Upper lobe of right lung (tissue), 1 donor: ENCODE measurements around the gene UBR2. TPM values are rescaled to one million over a fixed set of nuclear protein-coding genes. Genes with fewer than 3 reads are reported as not detected.

Experiments
- ATAC-seq: fragments of 200-7000 bp; cut with Tn5 transposase; one replicate; pipeline ENCODE4 v1.9.1; 2020; ENCODE audit warnings: mild to moderate bottlenecking, moderate library complexity
- DNase-seq: peaks from one replicate; pipeline ENCODE4 v3.0.0-alpha.2; 2020
- H3K27ac ChIP-seq: fragments of 200-600 bp; one replicate; pipeline ENCODE4 v1.8.0; 2022
- H3K27me3 ChIP-seq: fragments of 200-600 bp; one replicate; pipeline ENCODE4 v1.8.0; 2022; ENCODE audit warnings: mild to moderate bottlenecking
- H3K36me3 ChIP-seq: fragments of 200-600 bp; one replicate; pipeline ENCODE4 v1.8.0; 2022
- H3K4me1 ChIP-seq: fragments of 200-600 bp; one replicate; pipeline ENCODE4 v1.8.0; 2022
- H3K4me3 ChIP-seq: fragments of 200-600 bp; one replicate; pipeline ENCODE4 v1.8.0; 2022; ENCODE audit warnings: mild to moderate bottlenecking
- H3K9me3 ChIP-seq: fragments of 200-600 bp; one replicate; pipeline ENCODE4 v1.8.0; 2022
- intact Hi-C: fragments of 100-400 bp; cut with DNase I; formaldehyde crosslinking; loops from one replicate; pipeline ENCODE4 v1.11.0; 2022
- long read RNA-seq: library from polyadenylated mRNA; unstranded; transcript quantifications from one replicate; pipeline ENCODE4 v2.0.0, GENCODE V29; 2021
- total RNA-seq: library from RNA; stranded (reverse); fragmentation: NEBNext Ultra II Directional; extraction: Animal tissue kit (Norgen Biotek cat#: 25700); gene quantifications from one replicate; pipeline ENCODE4 v1.2.1, GENCODE V29; 2021
- TF ChIP-seq, protein P1 (sequence below): fragments of 200-600 bp; IDR thresholded peaks from one replicate; pipeline ENCODE4 v1.8.0; 2022; ENCODE audit warnings: antibody characterized with exemption
- donor health status: DM: no; HTN: yes; CAD: no; lungs with severe emphysema.

The UBR2 gene
- 36.6 TPM for total RNA-seq
- long read RNA-seq, full-length matches to known transcripts, result 8 of 29 reads
- long read RNA-seq, partial matches to known transcripts, result 9 of 29 reads
- long read RNA-seq, other reads (novel, unspliced or antisense), result 12 of 29 reads

- Histone ChIP-seq H3K27ac (peak within 1 kb of the TSS; percentile 97), H3K27me3 (no peaks in the 10 kb centered on the region), H3K36me3 (no peaks in the 10 kb centered on the region), H3K4me3 (peak within 1 kb of the TSS; percentile 80), H3K4me1 (peaks cover 22% of the 10 kb centered on the region), H3K9me3 (no peaks in the 10 kb centered on the region)
- peak; percentile 98 for ATAC-seq
- TF ChIP-seq, protein P1, sequence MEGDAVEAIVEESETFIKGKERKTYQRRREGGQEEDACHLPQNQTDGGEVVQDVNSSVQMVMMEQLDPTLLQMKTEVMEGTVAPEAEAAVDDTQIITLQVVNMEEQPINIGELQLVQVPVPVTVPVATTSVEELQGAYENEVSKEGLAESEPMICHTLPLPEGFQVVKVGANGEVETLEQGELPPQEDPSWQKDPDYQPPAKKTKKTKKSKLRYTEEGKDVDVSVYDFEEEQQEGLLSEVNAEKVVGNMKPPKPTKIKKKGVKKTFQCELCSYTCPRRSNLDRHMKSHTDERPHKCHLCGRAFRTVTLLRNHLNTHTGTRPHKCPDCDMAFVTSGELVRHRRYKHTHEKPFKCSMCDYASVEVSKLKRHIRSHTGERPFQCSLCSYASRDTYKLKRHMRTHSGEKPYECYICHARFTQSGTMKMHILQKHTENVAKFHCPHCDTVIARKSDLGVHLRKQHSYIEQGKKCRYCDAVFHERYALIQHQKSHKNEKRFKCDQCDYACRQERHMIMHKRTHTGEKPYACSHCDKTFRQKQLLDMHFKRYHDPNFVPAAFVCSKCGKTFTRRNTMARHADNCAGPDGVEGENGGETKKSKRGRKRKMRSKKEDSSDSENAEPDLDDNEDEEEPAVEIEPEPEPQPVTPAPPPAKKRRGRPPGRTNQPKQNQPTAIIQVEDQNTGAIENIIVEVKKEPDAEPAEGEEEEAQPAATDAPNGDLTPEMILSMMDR, result peak; percentile 35
- peak; percentile 94 for DNase-seq
- intact Hi-C loops, result no loop called here
Measured at GRCh38 chr6:42563697-42564505, at the start of gene UBR2. TSS of gene UBR2 (plus strand) at chr6:42564029. CDS start at chr6:42564320, 291 bp downstream.

- ATAC-seq, result peak; percentile 78
- H3K27ac ChIP-seq, result no peak overlapping the region
- H3K27me3 ChIP-seq, result no peaks in the 10 kb centered on the region
- no peaks in the 10 kb centered on the region for H3K36me3 ChIP-seq
- H3K4me3 ChIP-seq, result no peak overlapping the region
- no peaks in the 10 kb centered on the region for H3K9me3 ChIP-seq
- no peaks in the 10 kb centered on the region for H3K4me1 ChIP-seq
- TF ChIP-seq, protein P1, result no peak
- DNase-seq, result no peak
- intact Hi-C loops, result no loop called here
Measured at GRCh38 chr6:42514745-42515144, 49.1 kb upstream of the UBR2 start.

DNA sequence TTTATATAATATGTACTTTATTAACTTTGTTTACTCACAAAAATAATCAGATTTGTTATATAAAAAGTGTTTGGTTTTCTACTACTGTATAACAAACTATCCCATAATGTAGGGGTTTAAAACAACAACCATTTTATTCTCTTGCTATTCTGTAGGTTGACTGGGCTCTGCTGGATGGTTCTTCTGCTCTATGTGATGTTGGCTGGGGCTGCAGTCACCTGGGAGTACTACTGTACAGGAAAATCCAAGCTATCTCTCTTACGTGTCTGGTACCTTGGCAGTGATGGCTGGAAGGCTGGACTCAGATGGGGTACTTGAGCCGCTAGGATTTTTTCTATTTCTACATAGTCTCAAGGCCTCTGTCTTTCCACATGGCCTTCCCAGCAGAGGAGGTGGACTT is 44.0 kb upstream of the UBR2 start:
- no peak for ATAC-seq
- Histone ChIP-seq H3K36me3 (no peaks in the 10 kb centered on the region), H3K27ac (no peak overlapping the region), H3K4me1 (no peaks in the 10 kb centered on the region), H3K9me3 (no peaks in the 10 kb centered on the region), H3K4me3 (no peak overlapping the region), H3K27me3 (no peaks in the 10 kb centered on the region)
- no peak for DNase-seq
- intact Hi-C loops, result no loop called here
- TF ChIP-seq, protein P1, result no peak

DNA sequence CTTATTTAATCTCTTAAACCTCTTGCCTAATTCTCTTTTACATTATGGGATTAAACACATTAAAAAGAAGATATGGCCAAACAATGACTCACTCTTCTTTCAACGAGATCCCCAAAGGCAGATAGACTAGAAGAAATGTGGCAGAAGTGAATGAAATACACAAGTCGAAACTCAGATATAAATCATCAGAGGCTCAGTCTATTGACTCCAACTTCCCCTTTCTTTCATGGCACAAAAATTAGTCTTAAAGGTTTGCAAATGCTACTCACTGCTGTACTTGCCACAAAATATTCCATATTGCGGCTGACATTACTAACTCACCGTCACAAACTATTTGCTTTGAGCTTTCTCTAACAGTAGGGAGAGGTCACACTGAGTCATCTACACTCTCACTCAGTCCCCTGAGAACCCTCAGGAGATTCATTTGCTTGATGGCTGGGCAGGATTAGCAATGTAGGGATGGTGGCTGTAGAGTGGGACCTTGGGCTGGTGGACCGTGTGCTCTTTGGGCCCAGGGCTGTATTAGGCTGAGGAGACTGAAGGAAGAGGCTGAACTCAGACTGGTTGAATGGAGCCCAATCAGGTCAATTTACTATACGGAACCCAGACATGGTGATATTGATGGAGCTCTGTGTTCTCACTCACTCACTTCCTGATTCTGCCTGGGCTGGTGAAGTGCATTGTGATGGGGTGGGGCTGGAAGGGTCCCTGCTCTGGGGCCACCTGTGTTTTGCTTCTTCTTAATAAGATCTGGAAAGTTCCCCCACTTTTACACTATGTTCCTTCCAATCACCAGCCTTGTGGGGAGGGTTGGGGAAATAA is 42.8 kb upstream of the UBR2 start:
- TF ChIP-seq, protein P1, result no peak
- Histone ChIP-seq H3K27ac (no peak overlapping the region), H3K4me1 (no peaks in the 10 kb centered on the region), H3K4me3 (no peak overlapping the region), H3K27me3 (no peaks in the 10 kb centered on the region), H3K36me3 (no peaks in the 10 kb centered on the region), H3K9me3 (no peaks in the 10 kb centered on the region)
- ATAC-seq (no peak), DNase-seq (no peak)
- intact Hi-C loops, result no loop called here

GRCh38 chr6:42522036-42522435 is 41.8 kb upstream of the UBR2 start:
- no peak overlapping the region for H3K27ac ChIP-seq
- TF ChIP-seq, protein P1, result no peak
- ATAC-seq (no peak), DNase-seq (no peak)
- H3K4me1 ChIP-seq, result no peaks in the 10 kb centered on the region
- H3K27me3 ChIP-seq, result no peaks in the 10 kb centered on the region
- no peaks in the 10 kb centered on the region for H3K36me3 ChIP-seq
- no peaks in the 10 kb centered on the region for H3K9me3 ChIP-seq
- no peak overlapping the region for H3K4me3 ChIP-seq
- intact Hi-C loops, result no loop called here
